ENCODE results near the gene CHMP1A.
"Not testable (repeated sequence)": the region's sequence is repeated elsewhere in the genome, so short reads cannot be mapped to it uniquely, and the experiment has no call there.

CHMP1A gene

GRCh38 chr16:89658221-89658879 lies 842 bp upstream of the CHMP1A start:
- no peak for DNase-seq (ENCODE audit: low read depth)

GRCh38 chr16:89656435-89657121 lies 930 bp downstream of the CHMP1A start:
- no peak for DNase-seq (ENCODE audit: low read depth)

GRCh38 chr16:89655062-89655643 lies 2.4 kb downstream of the CHMP1A start:
- DNase-seq (ENCODE audit: low read depth): no peak

- no peak for DNase-seq (ENCODE audit: low read depth)
These were observed 3.7 kb downstream of the CHMP1A start for GRCh38 chr16:89653656-89654295.

GRCh38 chr16:89651584-89651983 lies 5.9 kb downstream of the CHMP1A start:
- no peak for DNase-seq (ENCODE audit: low read depth)

- DNase-seq (ENCODE audit: low read depth): no peak
These were observed 10.6 kb downstream of the CHMP1A start for GRCh38 chr16:89646906-89647305.

GRCh38 chr16:89646270-89646669 lies 11.2 kb downstream of the CHMP1A start:
- no peak for DNase-seq (ENCODE audit: low read depth)

GRCh38 chr16:89645122-89645521 lies 12.4 kb downstream of the CHMP1A start:
- no peak for DNase-seq (ENCODE audit: low read depth)

- no peak for DNase-seq (ENCODE audit: low read depth)
These were observed 13.7 kb downstream of the CHMP1A start for GRCh38 chr16:89643769-89644300.

- DNase-seq (ENCODE audit: low read depth): no peak
These were observed 14.9 kb downstream of the CHMP1A start for GRCh38 chr16:89642574-89642973.

- no peak for DNase-seq (ENCODE audit: low read depth)
These were observed 15.9 kb downstream of the CHMP1A start for GRCh38 chr16:89641458-89642119.

GRCh38 chr16:89639385-89639784 lies 18.1 kb downstream of the CHMP1A start:
- DNase-seq (ENCODE audit: low read depth): no peak

- DNase-seq (ENCODE audit: low read depth): no peak
These were observed 19.1 kb downstream of the CHMP1A start for GRCh38 chr16:89638455-89638854.

- DNase-seq (ENCODE audit: low read depth): no peak
These were observed 20.1 kb downstream of the CHMP1A start for GRCh38 chr16:89637379-89637778.

GRCh38 chr16:89636663-89637062 lies 20.8 kb downstream of the CHMP1A start:
- DNase-seq (ENCODE audit: low read depth): no peak

GRCh38 chr16:89634463-89635385 lies 22.8 kb downstream of the CHMP1A start:
- not testable (repeated sequence) for DNase-seq (ENCODE audit: low read depth)

- peak; percentile 64 for DNase-seq (ENCODE audit: low read depth)
These were observed 24.4 kb downstream of the CHMP1A start for GRCh38 chr16:89633064-89633631.

- DNase-seq (ENCODE audit: low read depth): no peak
These were observed 27.5 kb downstream of the CHMP1A start for GRCh38 chr16:89629827-89630610.

GRCh38 chr16:89624777-89625761 lies 32.4 kb downstream of the CHMP1A start:
- no peak for DNase-seq (ENCODE audit: low read depth)
